AG10803 (cell line): ENCODE data around the gene SPATA21.

Source experiments
- DNase-seq: peaks from one replicate; pipeline ENCODE4 v3.0.0; 2010; ENCODE audit warnings: low read depth
- H3K4me3 ChIP-seq: 2 replicates; pipeline ENCODE4 v1.5.1; 2011; ENCODE audit warnings: mild to moderate bottlenecking, low read length, control low read depth
- CTCF ChIP-seq: conservative IDR thresholded peaks from 2 replicates; pipeline ENCODE4 v1.5.1; 2011; ENCODE audit warnings: mild to moderate bottlenecking, low read length, control low read depth, inconsistent platforms

The SPATA21 gene

GRCh38 chr1:16374266-16374665 lies 63.0 kb downstream of the SPATA21 start:
- no peak for TF ChIP-seq CTCF
- no peak overlapping the region for H3K4me3 ChIP-seq
- no peak for DNase-seq

- H3K4me3 ChIP-seq, result no peak overlapping the region
- peak; percentile 40 for DNase-seq
- no peak for TF ChIP-seq CTCF
Measured at GRCh38 chr1:16372535-16373285, 64.5 kb downstream of the SPATA21 start.

GRCh38 chr1:16371725-16372124 lies 65.5 kb downstream of the SPATA21 start:
- peak; percentile 69 for DNase-seq
- no peak overlapping the region for H3K4me3 ChIP-seq
- TF ChIP-seq CTCF, result no peak

- no peak for DNase-seq
- no peak overlapping the region for H3K4me3 ChIP-seq
- no peak for TF ChIP-seq CTCF
Measured at GRCh38 chr1:16369821-16370220, 67.4 kb downstream of the SPATA21 start.

GRCh38 chr1:16367968-16368890 lies 69.0 kb downstream of the SPATA21 start:
- DNase-seq, result peak; percentile 34
- H3K4me3 ChIP-seq, result peak overlapping the region; percentile 92
- no peak for TF ChIP-seq CTCF

- peak; percentile 5; the same call in 1 of the 2 replicates for TF ChIP-seq CTCF
- DNase-seq, result peak; percentile 89
Measured at GRCh38 chr1:16367258-16367967, 69.8 kb downstream of the SPATA21 start.

More at GRCh38 chr1:16367258-16367967, 69.8 kb downstream of the SPATA21 start:
- H3K4me3 ChIP-seq, result peak overlapping the region; percentile 92
